K562 (cell line): ENCODE results near the gene UBE2L5. TPM values are rescaled to one million over a fixed set of nuclear protein-coding genes. Genes with fewer than 3 reads are reported as not detected.

Experiments
- ATAC-seq: fragments of 200-7000 bp; cut with Tn5 transposase; 3 replicates; pipeline ENCODE4 v1.9.1; 2020; ENCODE audit warnings: moderate library complexity
- BruUV-seq: library from RNA; stranded (reverse); fragments of 400-500 nt; replicated peaks from 2 replicates; lab custom pipeline; 2021; lab: Mats Ljungman, UMichigan
- CTCF ChIA-PET: fragments of 300-600 bp; formaldehyde crosslinking; extraction: SDS; loops from one replicate; lab custom pipeline; 2021; ENCODE audit warnings: low intra/inter-chr PET ratio; lab: Yijun Ruan, JAX
- POLR2A ChIA-PET: fragments of 300-600, 350-650 bp; sonication (Branson Sonifier 250); formaldehyde crosslinking; extraction: SDS; loops from one replicate; lab custom pipeline; 2021; ENCODE audit warnings: antibody characterized with exemption, inconsistent platforms; lab: Yijun Ruan, JAX
- DNase-seq, 4 experiments: peaks; one replicate each; pipeline versions ENCODE4 v3.0.0 to v3.0.0-alpha.2; 2011 to 2018; ENCODE audit warnings: low spot score in 3 of 4, mixed read lengths in 3 of 4; ENCODE audit errors: extremely low read depth in 1 of 4
- FAIRE-seq: peaks from 2 replicates; lab custom pipeline; 2011; peaks lifted over from hg19 to GRCh38; lab: Jason Lieb, UNC
- H2AFZ ChIP-seq: 2 replicates; pipeline ENCODE4 v1.6.0; 2011; ENCODE audit warnings: low read depth, low read length, control low read depth, inconsistent platforms
- H3K27ac ChIP-seq: fragments of 200-600 bp; 3 replicates; pipeline ENCODE4 v1.8.0; 2011; ENCODE audit warnings: low read depth, mild to moderate bottlenecking, control low read depth, inconsistent platforms, low read length, moderate library complexity, mixed read lengths; ENCODE audit errors: extremely low read depth
- H3K27me3 ChIP-seq, 2 experiments: fragments of 300-600 bp in 1 of 2; 2 replicates in 1 of 2; 3 replicates in 1 of 2; pipeline versions ENCODE4 v1.6.0 to v1.8.0; 2011; ENCODE audit warnings: inconsistent platforms in 2 of 2, low read length in 2 of 2, mild to moderate bottlenecking in 1 of 2, mixed read lengths in 1 of 2, moderate library complexity in 1 of 2; ENCODE audit not compliant: control insufficient read depth in 2 of 2, insufficient read depth in 2 of 2
- H3K36me3 ChIP-seq: fragments of 300-600 bp; 3 replicates; pipeline ENCODE4 v1.8.0; 2011; ENCODE audit warnings: mild to moderate bottlenecking, low read length, inconsistent platforms; ENCODE audit not compliant: control insufficient read depth, insufficient read depth
- H3K4me1 ChIP-seq, 2 experiments: fragments of 200-600 bp in 1 of 2; replicated peaks in 1 of 2; 2 replicates in 1 of 2; 3 replicates in 1 of 2; pipeline versions ENCODE4 v1.5.1 to v1.8.0; 2011; ENCODE audit warnings: inconsistent platforms in 2 of 2, low read length in 2 of 2, mild to moderate bottlenecking in 1 of 2, mixed read lengths in 1 of 2, moderate library complexity in 1 of 2; ENCODE audit not compliant: control insufficient read depth in 2 of 2, insufficient read depth in 2 of 2
- H3K4me2 ChIP-seq: 2 replicates; pipeline ENCODE4 v1.6.1; 2011; ENCODE audit warnings: low read length, control low read depth, inconsistent platforms, mixed read lengths; ENCODE audit not compliant: insufficient read depth
- H3K4me3 ChIP-seq: fragments of 200-600 bp; sonication (generic), shearing (Covaris generic); 2 replicates; pipeline ENCODE4 v1.5.1; 2016; ENCODE audit warnings: control low read depth, inconsistent platforms
- H3K79me2 ChIP-seq: fragments of 200-600 bp; 3 replicates; pipeline ENCODE4 v1.8.0; 2011; ENCODE audit warnings: low read length, inconsistent platforms; ENCODE audit not compliant: control insufficient read depth, insufficient read depth
- H3K9ac ChIP-seq, 2 experiments: 2 replicates each; pipeline versions ENCODE4 v1.6.0 to v1.6.1; 2011; ENCODE audit warnings: low read depth in 2 of 2, low read length in 2 of 2, control low read depth in 1 of 2, inconsistent platforms in 1 of 2, mild to moderate bottlenecking in 1 of 2, mixed read lengths in 1 of 2; ENCODE audit not compliant: insufficient read depth in 1 of 2
- H3K9me1 ChIP-seq: one replicate; pipeline ENCODE4 v1.6.0; 2011; ENCODE audit warnings: inconsistent platforms, mild to moderate bottlenecking, low read length, moderate library complexity; ENCODE audit not compliant: control insufficient read depth, insufficient read depth
- H3K9me3 ChIP-seq: replicated peaks from 2 replicates; pipeline ENCODE4 v1.5.1; 2011; ENCODE audit warnings: low read depth, low read length, inconsistent platforms; ENCODE audit not compliant: control insufficient read depth, insufficient read depth
- H4K20me1 ChIP-seq: replicated peaks from 2 replicates; pipeline ENCODE4 v1.6.1; 2011; ENCODE audit warnings: low read length, inconsistent platforms, mixed read lengths; ENCODE audit not compliant: control insufficient read depth, insufficient read depth
- CREBBP ChIP-seq: IDR thresholded peaks from one replicate; pipeline ENCODE4 v1.6.1; 2012; ENCODE audit warnings: low read depth, mild to moderate bottlenecking, control low read depth, inconsistent platforms, low read length
- HDAC8 ChIP-seq: fragments of 450-650 bp; IDR thresholded peaks from 2 replicates; pipeline ENCODE4 v1.6.1; 2016; ENCODE audit warnings: mild to moderate bottlenecking, missing genetic modification characterization, moderate library complexity, missing compliant biosample characterization
- HNRNPH1 ChIP-seq: fragments of 200-400 bp; formaldehyde crosslinking; optimal IDR thresholded peaks from 2 replicates; pipeline ENCODE3; 2017; ENCODE audit warnings: low read depth, mild to moderate bottlenecking, low read length, moderate library complexity
- JUND ChIP-seq, 2 experiments: IDR thresholded peaks; 2 replicates in 1 of 2; 3 replicates in 1 of 2; pipeline ENCODE4 v1.6.1; 2011; ENCODE audit warnings: borderline replicate concordance in 2 of 2, low read depth in 2 of 2, low read length in 2 of 2, improper control_type of control experiment in 1 of 2, missing biosample characterization in 1 of 2, missing genetic modification characterization in 1 of 2, missing genetic modification reagents in 1 of 2
- KAT8 ChIP-seq: fragments of 450-650 bp; IDR thresholded peaks from 2 replicates; pipeline ENCODE4 v1.6.1; 2016; ENCODE audit warnings: low read depth, mild to moderate bottlenecking
- NELFE ChIP-seq: IDR thresholded peaks from 2 replicates; pipeline ENCODE4 v1.6.1; 2011; ENCODE audit warnings: mild to moderate bottlenecking; ENCODE audit not compliant: insufficient read depth, insufficient read length
- NFE2L1 ChIP-seq: fragments of 450-650 bp; IDR thresholded peaks from 2 replicates; pipeline ENCODE4 v1.6.1; 2016; ENCODE audit warnings: missing genetic modification characterization, low read depth, mild to moderate bottlenecking, missing compliant biosample characterization, moderate library complexity, borderline replicate concordance
- NR3C1 ChIP-seq: sonication (generic); formaldehyde crosslinking; IDR thresholded peaks from 2 replicates; pipeline ENCODE4 v1.8.1; 2022; ENCODE audit warnings: missing genetic modification reagents
- NRF1 ChIP-seq, 2 experiments: fragments of 450-650 bp; IDR thresholded peaks in 1 of 2; conservative IDR thresholded peaks in 1 of 2; 2 replicates each; pipeline ENCODE4 v1.6.1; 2014; ENCODE audit warnings: mild to moderate bottlenecking in 2 of 2
- PURB ChIP-seq: sonication (generic); formaldehyde crosslinking; IDR thresholded peaks from 2 replicates; pipeline ENCODE4 v1.9.0; 2021; ENCODE audit warnings: low read depth, mild to moderate bottlenecking, missing genetic modification reagents
- RCOR1 ChIP-seq, 2 experiments: IDR thresholded peaks; 2 replicates each; pipeline ENCODE4 v1.6.1; 2012; ENCODE audit warnings: low read depth in 2 of 2, low read length in 2 of 2, borderline replicate concordance in 1 of 2, improper control_type of control experiment in 1 of 2
- SMARCE1 ChIP-seq: fragments of 450-650 bp; IDR thresholded peaks from 2 replicates; pipeline ENCODE4 v1.7.1; 2016; ENCODE audit warnings: mild to moderate bottlenecking
- SOX6 ChIP-seq: fragments of 450-650 bp; IDR thresholded peaks from 2 replicates; pipeline ENCODE4 v1.6.1; 2014; ENCODE audit warnings: mild to moderate bottlenecking
- TEAD1 ChIP-seq, 2 experiments: fragments of 450-650 bp in 1 of 2; sonication (generic) in 1 of 2; formaldehyde crosslinking; IDR thresholded peaks; 2 replicates each; pipeline versions ENCODE4 v1.4.0 to v1.8.0; 2020 to 2022; ENCODE audit warnings: mild to moderate bottlenecking in 2 of 2, missing genetic modification reagents in 1 of 2
- ZC3H8 ChIP-seq: fragments of 450-650 bp; IDR thresholded peaks from 2 replicates; pipeline ENCODE4 v1.6.1; 2017
- ZNF436 ChIP-seq: fragments of 250-450, 450-650 bp; sonication (Bioruptor Pico); formaldehyde crosslinking; IDR thresholded peaks from 2 replicates; pipeline ENCODE4 v1.7.0; 2020; ENCODE audit warnings: mild to moderate bottlenecking
- ZNF699 ChIP-seq: fragments of 250-450 bp; sonication (Bioruptor Pico); IDR thresholded peaks from 2 replicates; pipeline ENCODE4 v1.8.0; 2021; ENCODE audit warnings: mild to moderate bottlenecking, moderate library complexity; ENCODE audit not compliant: insufficient replicate concordance
- ZNF707 ChIP-seq: fragments of 250-450 bp; sonication (Bioruptor Pico); conservative IDR thresholded peaks from 2 replicates; pipeline ENCODE4 v1.8.0; 2022; ENCODE audit warnings: inconsistent platforms, mild to moderate bottlenecking, moderate library complexity
- ZNF75A ChIP-seq: fragments of 450-650 bp; formaldehyde crosslinking; IDR thresholded peaks from 2 replicates; pipeline ENCODE4 v1.4.0; 2020; ENCODE audit warnings: mild to moderate bottlenecking
- WGBS: fragments of 100-300 bp; shearing (Covaris generic); methylation state at CpG from one replicate; pipeline ENCODE4 v1.1.6; 2016; ENCODE audit warnings: low coverage, mixed read lengths; ENCODE audit not compliant: insufficient coverage; ENCODE audit errors: missing lambda C conversion rate; 5-methylcytosine and 5-hydroxymethylcytosine counted together
- in situ Hi-C: fragments of 300-500 bp; cut with MboI; formaldehyde crosslinking; loops from 4 replicates; pipeline ENCODE4 v1.15.0; 2018; ENCODE audit warnings: inconsistent platforms, mixed read lengths
- intact Hi-C: fragments of 100-400 bp; cut with micrococcal nuclease; formaldehyde crosslinking; loops from 2 replicates; pipeline ENCODE4 v1.14.2; 2022
- polyA plus RNA-seq, 8 experiments: library from polyadenylated mRNA; depleted of rRNA in 4 of 8; stranded (reverse) in 5 of 8; unstranded in 3 of 8; fragments of >200 nt; fragmentation: Nextera tagmentation in 2 of 8; fragmentation: Illumina TruSeq in 1 of 8; extraction: Ambion mirVana in 2 of 8; extraction: Trizol in 1 of 8; gene quantifications; 2 replicates each; pipeline versions ENCODE4 v1.2.1 to v1.2.3, GENCODE V29; 2011 to 2014; ENCODE audit warnings: inconsistent platforms in 1 of 8, missing spikeins in 1 of 8
- total RNA-seq, 7 experiments: library from RNA; depleted of rRNA in 6 of 7; stranded (reverse); fragments of >200 nt in 6 of 7; fragmentation: Illumina TruSeq in 2 of 7; extraction: Trizol in 2 of 7; gene quantifications; 2 replicates each; pipeline versions ENCODE4 v1.2.1 to v1.2.3, GENCODE V29; 2011 to 2021; ENCODE audit warnings: low replicate concordance in 1 of 7
- TF ChIP-seq, protein P1 (sequence below): fragments of 250-450 bp; sonication (Bioruptor Pico); IDR thresholded peaks from 2 replicates; pipeline ENCODE4 v1.4.0; 2020; ENCODE audit warnings: mild to moderate bottlenecking, moderate library complexity

UBE2L5 gene
- total and polyA plus RNA-seq, 9 of the 15 experiments (the other 6 are each of a cell fraction or from before 2014, with no cell fraction given), result 0.22 to 1.5 (median 0.86) TPM; not detected in 6

DNA sequence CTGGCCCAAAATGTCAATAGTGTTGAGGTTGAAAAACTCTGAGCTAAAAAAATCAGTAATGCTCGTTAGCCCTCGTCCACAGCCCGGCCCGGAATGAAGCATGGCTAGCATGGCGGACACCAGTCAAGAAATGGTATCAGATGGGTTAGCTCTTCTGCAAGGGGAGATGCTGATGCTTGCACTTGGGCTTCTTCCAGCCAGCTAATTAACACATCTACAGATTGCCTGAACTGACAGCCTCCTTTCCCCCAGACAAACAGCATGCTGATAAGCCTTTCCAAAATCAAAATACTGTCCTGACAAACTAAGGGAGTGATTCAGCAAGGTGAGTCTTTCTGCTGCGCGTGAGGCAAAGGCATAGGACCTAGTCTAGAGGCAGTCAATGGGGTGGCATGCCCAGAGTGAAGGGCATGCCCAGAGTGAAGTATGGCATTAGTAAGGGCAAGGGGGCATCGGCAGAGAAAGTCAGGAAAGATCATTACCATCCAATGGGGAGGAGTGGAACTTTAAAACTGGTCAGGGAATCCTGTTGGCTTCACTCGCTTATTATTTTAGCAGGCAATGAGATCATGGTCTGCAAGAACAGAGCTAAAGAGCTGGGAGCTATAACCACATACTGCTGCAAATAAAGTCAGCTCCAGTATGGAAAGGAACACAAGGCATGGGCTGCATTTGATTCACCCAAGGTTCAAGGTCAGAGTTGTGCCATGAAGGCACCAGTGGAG, 30.2 kb upstream of the UBE2L5 start (continued):
- TF ChIP-seq HNRNPH1, result no peak
- no peak for TF ChIP-seq JUND (IDR thresholded peaks at IDR 0.05; ENCODE audit: borderline replicate concordance, low read depth, low read length)
- no peak for TF ChIP-seq JUND (tag; IDR thresholded peaks at IDR 0.05; ENCODE audit: borderline replicate concordance, low read depth, low read length)
- TF ChIP-seq ZNF699, result no peak
- no peak for TF ChIP-seq NELFE
- no peak for TF ChIP-seq KAT8
- no peak for TF ChIP-seq ZNF707
- TF ChIP-seq NFE2L1, result no peak

DNA sequence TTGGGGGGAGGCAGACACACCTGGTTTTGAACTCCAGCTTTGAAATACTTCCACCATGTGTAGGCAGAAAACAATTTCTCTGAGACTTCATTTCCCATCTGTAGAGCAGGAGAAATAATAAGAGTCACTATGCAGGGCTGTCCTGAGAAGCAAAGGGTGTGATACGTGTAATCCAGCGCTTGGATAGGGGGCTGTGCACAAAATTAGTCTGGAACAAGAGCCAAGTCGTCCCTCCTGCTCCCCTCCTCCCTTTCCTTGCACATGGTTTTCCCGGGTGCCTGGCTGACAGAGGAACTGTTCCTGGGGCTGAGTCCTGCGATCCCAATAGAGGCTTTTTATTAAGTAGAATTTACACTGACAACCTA, 29.6 kb upstream of the UBE2L5 start:
- Histone ChIP-seq H3K36me3 (no peaks in the 10 kb centered on the region), H3K4me2 (no peak overlapping the region), H3K27ac (no peak overlapping the region), H3K79me2 (no peaks in the 10 kb centered on the region), H3K4me1 (peaks cover 3 to 9% of the 10 kb centered on the region in 2 experiments; a peak in 2 of 5 replicates), H2AFZ (no peak overlapping the region), H3K9ac (no peak overlapping the region), H4K20me1 (no peaks in the 10 kb centered on the region), H3K9me1 (no peaks in the 10 kb centered on the region), H3K4me3 (no peak overlapping the region), H3K9me3 (no peaks in the 10 kb centered on the region), H3K27me3 (peaks cover 2 to 6% of the 10 kb centered on the region in 2 experiments; a peak in 2 of 5 replicates)
- WGBS, result 10% methylated on average over 5 of the region's 5 CpGs
- FAIRE-seq (no peak), DNase-seq (no peak), ATAC-seq (no peak)
- ChIA-PET POLR2A (interaction anchor here (0.6 kb wide), 1 partner anchor 85 kb away, joined by 3 read pairs; the partner anchor contains the start of gene KATNAL1), CTCF (no interaction called here)
- intact Hi-C loops, result no loop called here
- no TSS peak for BruUV-seq
- in situ Hi-C loops, result no loop called here
- TF ChIP-seq, protein P1, sequence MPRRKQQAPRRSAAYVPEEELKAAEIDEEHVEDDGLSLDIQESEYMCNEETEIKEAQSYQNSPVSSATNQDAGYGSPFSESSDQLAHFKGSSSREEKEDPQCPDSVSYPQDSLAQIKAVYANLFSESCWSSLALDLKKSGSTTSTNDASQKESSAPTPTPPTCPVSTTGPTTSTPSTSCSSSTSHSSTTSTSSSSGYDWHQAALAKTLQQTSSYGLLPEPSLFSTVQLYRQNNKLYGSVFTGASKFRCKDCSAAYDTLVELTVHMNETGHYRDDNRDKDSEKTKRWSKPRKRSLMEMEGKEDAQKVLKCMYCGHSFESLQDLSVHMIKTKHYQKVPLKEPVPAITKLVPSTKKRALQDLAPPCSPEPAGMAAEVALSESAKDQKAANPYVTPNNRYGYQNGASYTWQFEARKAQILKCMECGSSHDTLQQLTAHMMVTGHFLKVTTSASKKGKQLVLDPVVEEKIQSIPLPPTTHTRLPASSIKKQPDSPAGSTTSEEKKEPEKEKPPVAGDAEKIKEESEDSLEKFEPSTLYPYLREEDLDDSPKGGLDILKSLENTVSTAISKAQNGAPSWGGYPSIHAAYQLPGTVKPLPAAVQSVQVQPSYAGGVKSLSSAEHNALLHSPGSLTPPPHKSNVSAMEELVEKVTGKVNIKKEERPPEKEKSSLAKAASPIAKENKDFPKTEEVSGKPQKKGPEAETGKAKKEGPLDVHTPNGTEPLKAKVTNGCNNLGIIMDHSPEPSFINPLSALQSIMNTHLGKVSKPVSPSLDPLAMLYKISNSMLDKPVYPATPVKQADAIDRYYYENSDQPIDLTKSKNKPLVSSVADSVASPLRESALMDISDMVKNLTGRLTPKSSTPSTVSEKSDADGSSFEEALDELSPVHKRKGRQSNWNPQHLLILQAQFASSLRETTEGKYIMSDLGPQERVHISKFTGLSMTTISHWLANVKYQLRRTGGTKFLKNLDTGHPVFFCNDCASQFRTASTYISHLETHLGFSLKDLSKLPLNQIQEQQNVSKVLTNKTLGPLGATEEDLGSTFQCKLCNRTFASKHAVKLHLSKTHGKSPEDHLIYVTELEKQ, result no peak
- no peak for TF ChIP-seq TEAD1 (CRISPR knock-in tag; IDR thresholded peaks at IDR 0.05)
- TF ChIP-seq ZC3H8, result no peak
- TF ChIP-seq NR3C1 (CRISPR knock-in tag), result no peak
- no peak for TF ChIP-seq NRF1 (conservative IDR thresholded peaks at IDR 0.05 in 1 of 2, IDR thresholded peaks at IDR 0.05 in 1 of 2)
- no peak for TF ChIP-seq SOX6
- TF ChIP-seq SMARCE1, result no peak
- no peak for TF ChIP-seq ZNF75A
- TF ChIP-seq RCOR1 (IDR thresholded peaks at IDR 0.05; ENCODE audit: borderline replicate concordance in 1 of 2, low read depth in 2 of 2, low read length in 2 of 2), result no peak
- TF ChIP-seq PURB (CRISPR knock-in tag), result no peak
- TF ChIP-seq ZNF699, result no peak
- TF ChIP-seq ZNF436, result no peak
- no peak for TF ChIP-seq CREBBP
- TF ChIP-seq HDAC8 (tag), result no peak
